ENCODE data around the gene SLC25A41.

GRCh38 chr19:6424195-6424938 is 9.2 kb downstream of the SLC25A41 start, which contains the start of gene KHSRP:
- TF ChIP-seq, protein P1, sequence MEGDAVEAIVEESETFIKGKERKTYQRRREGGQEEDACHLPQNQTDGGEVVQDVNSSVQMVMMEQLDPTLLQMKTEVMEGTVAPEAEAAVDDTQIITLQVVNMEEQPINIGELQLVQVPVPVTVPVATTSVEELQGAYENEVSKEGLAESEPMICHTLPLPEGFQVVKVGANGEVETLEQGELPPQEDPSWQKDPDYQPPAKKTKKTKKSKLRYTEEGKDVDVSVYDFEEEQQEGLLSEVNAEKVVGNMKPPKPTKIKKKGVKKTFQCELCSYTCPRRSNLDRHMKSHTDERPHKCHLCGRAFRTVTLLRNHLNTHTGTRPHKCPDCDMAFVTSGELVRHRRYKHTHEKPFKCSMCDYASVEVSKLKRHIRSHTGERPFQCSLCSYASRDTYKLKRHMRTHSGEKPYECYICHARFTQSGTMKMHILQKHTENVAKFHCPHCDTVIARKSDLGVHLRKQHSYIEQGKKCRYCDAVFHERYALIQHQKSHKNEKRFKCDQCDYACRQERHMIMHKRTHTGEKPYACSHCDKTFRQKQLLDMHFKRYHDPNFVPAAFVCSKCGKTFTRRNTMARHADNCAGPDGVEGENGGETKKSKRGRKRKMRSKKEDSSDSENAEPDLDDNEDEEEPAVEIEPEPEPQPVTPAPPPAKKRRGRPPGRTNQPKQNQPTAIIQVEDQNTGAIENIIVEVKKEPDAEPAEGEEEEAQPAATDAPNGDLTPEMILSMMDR (IDR thresholded peaks at IDR 0.05; ENCODE audit: low read depth, low read length) = no peak
- peak; percentile 63 for TF ChIP-seq POLR2A (IDR thresholded peaks at IDR 0.05; ENCODE audit: extremely low read depth, insufficient read length)

Measured in NB4 (cell line).